RKO (cell line): ENCODE measurements around the gene IFITM2.
"Not testable (repeated sequence)": the region's sequence is repeated elsewhere in the genome, so short reads cannot be mapped to it uniquely, and the experiment has no call there.

ENCODE experiments used
- DNase-seq: peaks from one replicate; pipeline ENCODE4 v3.0.0-alpha.2; 2016; ENCODE audit warnings: low spot score

IFITM2 gene

DNA sequence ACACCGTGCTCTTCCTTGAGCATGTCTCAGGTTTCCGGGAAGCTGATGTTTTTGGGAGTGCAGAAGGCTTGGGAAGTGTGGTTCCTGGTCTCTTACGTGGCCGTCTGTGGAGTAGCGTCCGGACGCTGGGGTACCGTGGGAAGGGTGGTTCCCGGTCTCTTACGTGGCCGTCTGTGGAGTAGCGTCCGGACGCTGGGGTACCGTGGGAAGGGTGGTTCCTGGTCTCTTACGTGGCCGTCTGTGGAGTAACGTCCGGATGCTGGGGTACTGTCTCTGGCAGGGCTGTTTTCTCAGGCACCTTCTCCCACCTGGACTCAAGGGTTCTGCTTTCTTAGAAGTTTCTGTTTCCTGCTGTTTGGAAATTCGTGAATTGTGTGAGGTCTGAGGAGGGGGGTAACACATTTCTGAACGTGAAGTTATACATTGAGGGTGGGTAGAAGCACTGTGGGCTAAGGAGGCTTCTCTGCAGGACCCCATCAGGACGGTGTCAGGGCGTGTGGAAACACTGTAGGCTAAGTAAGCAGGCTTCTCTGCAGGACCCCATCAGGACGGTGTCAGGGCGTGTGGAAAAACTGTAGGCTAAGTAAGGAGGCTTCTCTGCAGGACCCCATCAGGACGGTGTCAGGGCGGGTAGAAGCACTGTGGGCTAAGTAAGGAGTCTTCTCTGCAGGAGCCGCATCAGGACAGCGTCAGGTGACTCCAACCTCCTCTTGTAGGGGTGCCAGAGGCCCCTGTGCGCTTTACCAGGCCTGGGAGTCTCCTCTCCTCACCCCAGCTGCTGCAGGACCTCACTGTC is 18.4 kb downstream of the IFITM2 start:
- no peak for DNase-seq

DNA sequence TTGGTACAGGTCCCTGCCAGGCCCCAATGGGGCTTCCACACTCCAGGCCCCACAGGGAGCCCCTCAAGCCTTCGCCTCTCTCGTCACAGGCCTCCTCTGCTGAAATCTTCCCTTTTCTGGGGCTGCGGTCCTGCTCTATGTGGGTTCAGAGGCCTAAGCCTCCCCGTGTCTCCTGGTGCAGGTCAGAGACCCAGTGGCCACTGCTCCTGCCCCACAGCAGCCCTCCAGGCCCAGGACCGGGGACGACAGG is 18.9 kb downstream of the IFITM2 start:
- no peak for DNase-seq

DNA sequence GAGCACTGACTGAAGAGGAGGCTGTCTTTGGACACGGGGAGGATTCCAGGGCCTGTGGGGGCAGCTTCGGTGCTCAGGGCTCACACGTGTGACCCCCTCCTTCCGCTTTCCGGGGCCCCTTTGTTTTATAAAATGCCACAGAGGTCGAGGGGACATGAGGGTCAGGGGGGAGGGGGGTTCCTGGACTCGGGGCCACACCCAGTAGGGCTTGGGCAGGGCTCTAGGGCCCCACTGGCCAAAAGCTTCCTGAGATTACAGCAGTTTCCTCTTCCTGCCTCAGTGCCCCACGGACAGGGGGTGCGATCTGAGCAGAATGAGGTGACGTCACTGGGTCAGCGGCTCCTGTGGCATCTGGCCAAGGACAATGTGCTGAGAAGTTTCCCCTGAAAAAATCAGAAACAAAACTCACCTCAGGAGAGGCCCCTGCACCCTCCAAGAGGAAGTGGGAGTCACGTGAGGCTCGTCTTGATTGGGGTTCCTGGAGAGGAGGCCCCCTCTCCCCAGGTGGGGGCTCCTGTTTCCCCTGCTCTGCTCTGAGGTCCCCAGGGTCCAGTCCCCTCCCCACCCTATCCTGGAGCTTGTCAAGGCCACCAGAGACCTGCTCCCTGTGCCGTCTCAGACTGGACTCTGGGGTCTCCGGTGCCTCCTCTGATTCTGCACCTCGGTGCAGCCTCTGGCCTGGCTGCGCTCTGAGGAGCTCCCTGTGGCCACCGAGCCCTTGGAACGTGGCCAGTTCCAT is 19.4 kb downstream of the IFITM2 start:
- DNase-seq = peak; percentile 29

DNA sequence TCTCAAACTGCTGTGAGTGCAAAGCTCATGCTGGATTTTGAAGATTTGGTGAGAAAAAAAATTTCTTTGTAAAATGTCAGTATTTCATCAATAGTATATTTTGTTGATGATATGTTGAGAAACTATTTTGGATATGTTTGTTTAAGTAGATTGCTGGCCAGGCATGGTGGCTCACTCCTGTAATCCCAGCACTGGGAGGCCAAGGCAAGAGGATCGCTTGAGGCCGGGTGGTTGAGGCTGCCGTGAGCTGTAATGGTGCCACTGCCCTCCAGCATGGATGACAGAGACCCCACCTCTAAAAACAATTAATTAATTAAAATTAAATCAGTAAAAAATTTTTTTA is 19.9 kb downstream of the IFITM2 start:
- DNase-seq = no peak

DNA sequence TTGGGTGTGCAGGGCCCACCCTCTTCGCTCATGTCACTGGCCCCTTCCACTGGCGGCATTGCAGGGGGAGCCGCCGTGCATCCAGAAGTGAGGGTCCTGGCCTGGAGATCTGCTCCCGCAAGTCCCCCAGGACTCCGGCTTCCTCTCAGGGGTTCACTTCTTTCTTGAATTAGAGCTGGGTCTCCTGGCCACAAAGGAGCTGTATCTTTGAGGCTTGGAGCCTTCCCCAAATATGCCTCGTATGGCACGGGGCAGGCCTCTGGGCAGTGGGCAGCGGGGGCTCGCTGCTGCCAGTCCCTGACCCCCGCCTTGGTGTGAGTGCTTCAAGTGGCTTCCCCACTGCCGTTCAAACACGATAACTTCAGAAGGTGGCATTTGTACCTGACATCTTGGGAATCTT is 20.4 kb downstream of the IFITM2 start:
- no peak for DNase-seq

DNA sequence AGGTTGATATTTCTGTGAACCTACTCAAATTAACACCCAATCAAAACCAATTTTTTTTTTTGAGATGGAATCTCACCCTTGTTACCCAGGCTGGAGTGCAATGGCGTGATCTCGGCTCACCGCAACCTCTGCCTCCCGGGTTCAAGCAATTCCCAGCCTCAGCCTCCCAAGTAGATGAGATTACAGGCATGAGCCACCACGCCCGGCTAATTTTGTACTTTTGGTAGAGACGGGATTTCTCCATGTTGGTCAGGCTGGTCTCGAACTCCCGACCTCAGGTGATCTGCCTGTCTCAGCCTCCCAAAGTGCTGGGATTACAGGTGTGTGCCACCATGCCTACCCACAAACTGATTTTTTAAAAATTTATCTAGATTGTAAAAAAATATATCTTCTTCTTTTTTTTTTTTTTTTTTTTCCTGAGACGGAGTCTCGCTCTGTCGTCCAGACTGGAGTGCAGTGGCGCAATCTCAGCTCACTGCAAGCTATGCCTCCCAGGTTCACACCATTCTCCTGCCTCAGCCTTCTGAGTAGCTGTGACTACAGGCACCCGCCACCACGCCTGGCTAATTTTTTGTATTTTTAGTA is 21.0 kb downstream of the IFITM2 start:
- not testable (repeated sequence) for DNase-seq

DNA sequence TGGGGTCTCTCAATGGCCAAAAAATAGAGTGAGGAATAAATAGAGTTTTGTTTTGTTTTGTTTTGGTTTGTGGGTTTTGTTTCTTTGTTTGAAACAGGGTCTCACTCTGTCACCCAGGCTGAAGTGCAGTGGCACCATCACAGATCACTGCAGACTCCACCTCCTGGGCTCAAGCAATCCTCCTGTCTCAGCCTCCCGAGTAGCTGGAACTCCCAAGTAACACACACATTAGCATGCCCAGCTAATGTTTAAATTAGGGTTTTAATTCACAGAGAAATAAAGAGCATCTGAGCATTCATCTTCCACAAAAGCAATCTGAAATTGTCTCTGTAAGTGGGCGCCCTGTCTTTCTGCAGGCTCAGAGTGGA is 22.3 kb downstream of the IFITM2 start:
- DNase-seq = no peak

DNA sequence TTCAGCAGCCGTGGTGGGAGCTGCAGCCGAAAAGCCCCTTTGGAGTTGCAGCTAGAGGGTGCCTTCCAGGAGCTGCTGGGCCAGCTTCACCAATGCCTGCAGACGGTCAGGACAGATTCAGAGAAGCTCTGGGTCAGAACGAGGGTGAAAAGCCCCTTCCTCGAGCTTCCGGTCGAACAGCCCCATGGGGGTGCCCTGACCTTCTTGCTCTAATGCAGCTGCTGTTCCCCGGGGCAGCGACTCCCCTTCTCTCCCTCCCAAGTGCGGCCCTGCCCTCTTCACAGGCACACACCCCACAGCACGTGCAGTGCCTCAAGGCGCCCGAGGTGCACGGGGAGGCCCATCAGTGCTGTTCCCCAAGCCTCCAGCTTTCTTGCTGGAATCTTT is 22.7 kb downstream of the IFITM2 start:
- no peak for DNase-seq

DNA sequence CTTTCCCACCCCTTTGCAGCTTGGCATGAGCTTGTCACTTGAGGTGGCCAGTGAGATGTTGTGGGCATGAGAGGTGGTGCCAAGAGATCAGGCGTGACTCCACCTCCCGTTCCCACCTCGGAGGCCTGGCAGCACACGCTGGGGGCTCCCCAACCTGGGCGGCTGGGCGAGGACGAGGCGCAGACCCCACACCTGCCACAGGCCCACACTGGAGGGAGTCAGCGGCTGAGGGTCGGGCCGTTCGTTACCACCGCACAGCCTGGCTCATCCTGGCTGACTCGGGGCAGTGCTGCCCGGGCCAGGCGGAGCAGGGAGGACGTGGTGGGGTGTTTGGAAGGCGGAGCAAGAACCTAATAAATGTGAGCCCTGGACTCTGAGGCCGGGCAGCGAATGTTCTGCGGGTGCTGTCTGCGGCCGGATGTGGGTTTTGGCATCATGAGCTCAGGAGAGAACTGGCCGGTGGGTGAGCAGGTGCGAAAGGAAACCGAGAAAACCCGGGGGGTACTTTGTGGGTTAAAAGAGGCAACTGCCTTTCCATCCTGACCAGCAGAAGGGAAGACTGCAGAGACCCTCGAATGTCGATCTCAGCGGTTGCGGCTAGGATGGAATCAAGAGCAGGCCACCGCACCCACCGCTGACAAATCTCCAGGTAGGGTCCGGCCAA is 23.2 kb downstream of the IFITM2 start:
- no peak for DNase-seq

DNA sequence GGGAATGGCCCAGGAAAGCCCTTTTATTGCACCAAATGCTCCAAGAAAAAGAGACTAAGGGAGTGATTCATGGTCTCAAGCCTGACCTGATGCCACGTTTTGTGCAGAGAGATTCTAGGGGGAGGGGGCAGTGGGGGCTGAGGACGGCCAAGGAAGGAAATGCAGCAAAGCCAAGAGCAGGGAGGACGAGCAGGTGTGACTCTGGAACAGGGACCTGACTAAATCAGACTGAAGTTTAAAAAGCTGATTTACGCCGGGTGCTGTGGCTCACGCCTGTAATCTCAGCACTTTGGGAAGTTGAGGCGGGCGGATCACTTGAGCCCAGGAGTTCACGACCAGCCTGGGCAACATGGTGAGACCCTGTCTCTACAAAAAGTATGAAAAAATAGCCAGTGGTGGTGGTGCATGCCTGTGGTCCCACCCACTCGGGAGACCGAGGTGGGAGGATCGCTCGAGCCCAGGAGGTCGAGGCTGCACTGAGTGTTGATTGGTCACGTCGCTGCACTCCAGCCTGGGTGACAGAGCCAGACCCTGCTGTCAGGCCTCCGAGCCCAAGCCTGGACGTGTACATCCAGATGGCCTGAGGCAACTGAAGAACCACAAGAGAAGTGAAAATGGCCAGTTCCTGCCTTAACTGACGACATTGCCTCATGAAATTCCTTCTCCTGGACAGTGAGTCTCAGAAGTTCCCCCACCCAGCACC is 23.9 kb downstream of the IFITM2 start:
- DNase-seq = no peak

DNA sequence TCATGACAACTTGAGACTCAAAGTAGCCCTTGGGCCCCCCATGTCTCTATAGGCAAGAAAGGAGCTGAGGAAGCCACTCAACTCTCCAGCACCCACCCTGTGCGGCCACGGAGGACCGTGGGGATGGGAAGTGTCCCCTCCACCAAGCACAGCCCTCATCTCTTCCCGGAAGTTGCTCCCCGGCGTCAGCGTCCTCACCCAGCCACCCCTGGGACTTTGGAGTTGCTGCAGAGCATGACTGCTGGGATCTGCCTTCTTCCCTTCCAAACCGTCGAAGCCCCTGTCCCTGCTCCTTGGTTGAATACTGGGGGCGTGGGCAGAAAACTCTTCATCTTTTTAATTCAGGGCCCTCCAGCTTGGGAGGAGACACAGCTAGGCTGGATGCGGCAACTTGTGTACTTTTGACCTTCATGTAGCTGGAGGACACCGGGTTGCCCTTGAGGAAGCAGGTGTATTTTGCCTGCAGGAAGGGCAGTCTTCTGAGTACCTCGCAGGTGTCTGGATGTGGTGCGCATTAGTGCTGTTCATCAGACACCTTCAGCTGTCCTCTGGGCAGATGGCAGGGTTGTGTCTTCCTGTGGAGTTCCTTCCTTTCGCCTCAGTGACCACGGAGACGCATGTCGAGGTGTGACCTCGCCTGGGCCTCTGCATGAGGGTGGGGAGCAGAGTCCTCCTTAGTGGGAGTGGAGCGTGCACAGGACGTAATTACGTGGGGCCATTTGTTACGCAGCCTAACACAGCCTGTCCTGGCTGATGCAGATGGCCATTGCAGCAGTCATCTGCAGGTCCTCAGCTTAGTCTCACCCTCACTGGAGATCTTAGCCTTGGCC is 25.2 kb downstream of the IFITM2 start:
- no peak for DNase-seq

DNA sequence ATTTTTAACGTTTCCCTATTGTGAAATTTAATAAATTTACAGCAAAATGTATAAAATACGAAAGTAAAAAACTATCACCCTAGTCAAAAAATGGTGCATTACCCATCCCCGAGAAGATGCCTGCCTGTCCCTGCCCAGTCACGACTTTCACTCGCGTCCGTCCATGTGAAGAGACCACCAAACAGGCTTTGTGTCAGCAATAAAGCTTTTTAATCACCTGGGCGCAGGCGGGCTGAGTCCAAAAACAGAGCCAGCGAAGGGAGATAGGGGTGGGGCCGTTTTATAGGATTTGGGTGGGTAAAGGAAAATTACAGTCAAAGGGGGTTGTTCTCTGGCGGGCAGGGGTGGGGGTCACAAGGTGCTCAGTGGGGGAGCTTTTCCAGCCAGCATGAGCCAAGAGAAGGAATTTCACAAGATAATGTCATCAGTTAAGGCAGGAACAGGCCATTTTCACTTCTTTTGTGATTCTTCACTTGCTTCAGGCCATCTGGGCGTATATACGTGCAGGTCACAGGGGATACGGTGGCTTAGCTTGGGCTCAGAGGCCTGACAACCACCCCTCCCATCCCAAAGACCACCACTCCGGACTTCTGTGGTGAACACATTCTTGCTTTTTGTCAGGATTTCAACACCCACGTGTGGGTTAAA is 26.1 kb downstream of the IFITM2 start:
- DNase-seq = not testable (repeated sequence)

DNA sequence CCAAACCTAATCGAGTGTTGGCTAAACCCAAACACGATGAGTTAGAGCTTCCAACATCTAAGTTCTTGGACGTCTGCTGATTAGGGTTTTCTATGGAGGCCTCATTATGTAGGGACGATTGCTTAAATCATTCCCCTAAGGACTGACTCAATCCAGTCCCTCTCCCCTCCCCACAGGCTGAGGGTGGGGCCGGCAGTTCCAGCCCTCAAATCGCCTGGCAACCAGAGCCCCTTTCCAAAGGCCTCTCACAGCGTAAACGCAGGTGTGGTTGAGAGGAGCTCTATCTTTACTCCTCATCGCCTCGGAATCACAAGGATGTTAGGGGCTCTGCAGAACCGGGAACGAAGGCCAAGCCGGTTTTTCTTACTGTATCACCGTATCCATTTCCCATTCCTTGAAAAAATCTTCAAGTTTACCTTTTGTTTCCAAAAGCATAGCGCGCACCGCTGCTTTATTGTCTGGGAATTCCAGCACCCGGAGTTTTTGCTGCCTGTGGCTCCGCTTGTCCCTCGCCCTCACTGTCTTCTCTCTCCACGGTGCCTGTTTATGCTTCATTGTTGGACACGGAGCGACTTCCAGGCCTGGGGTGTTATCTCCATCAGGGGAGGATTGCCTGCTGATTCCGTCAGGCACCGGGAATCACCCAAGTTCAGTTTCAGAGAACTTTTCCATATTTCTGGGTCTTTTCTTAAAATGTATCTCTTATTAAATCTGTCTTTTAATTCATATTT is 26.8 kb downstream of the IFITM2 start:
- no peak for DNase-seq

DNA sequence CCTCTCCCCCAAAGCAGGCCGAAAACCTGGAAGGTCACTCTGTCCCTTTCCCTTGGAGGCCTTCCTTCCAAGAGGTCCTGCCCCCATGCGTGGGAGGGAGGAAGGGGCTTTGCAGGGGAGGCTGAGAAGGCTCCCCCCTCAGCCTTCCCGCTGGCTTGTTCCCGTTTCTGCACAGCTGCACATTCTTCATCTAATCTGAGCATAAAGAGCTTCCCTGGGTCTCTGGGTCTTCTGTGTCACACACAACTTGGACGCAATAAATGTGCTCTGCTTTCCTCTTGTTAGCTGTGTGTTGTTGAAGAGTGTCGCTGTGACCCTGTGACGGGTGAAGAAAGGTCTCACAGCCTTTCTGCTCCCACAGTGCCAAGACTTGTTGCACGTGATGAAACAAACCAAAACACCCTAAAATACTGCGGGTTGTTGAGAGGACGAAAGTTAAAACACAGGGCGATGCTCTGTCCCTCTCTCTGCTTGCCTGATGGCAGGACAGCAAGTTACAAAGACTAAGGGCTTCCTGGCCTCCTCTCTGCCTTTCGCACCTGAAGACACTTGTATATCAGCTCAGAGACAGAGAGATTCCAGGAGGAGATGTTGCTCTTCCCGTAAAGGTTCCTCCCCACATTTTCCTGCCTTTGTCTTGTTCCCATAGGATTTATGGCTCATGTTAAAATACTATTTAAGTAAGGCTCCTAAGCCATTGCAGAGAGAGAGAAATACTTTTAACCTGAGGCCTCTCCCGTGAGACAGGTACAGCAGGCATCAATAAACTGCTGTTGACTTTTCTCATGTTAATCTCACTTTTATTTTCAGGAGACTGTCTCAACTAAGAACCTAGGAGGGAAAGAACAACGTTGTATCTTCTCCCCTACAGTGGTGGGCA is 28.4 kb downstream of the IFITM2 start:
- no peak for DNase-seq

DNA sequence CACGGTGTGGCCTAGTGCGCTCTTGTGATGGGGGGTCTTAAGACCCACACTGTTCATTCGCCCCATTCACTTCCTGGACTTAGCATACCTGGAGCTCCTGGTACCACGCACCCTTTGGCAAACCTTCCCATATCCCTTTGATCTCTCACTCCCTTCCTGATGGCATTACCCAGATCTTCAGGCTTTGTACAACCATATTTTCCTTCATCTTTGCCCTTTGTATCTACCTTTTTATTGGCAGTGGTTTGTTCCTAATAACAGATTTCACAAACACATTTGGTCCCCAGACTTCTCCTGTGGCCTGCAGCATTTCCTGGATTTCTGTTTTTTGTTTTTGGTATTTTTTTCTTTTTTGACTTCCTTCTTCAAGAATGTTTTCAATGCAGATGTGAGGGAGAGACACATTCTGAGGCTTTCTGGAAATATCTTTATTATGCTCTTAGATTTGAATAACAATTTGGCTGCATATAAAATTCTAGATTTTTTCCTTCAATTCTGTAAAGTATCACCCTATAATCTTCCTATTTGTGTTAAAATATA is 29.1 kb downstream of the IFITM2 start:
- no peak for DNase-seq

DNA sequence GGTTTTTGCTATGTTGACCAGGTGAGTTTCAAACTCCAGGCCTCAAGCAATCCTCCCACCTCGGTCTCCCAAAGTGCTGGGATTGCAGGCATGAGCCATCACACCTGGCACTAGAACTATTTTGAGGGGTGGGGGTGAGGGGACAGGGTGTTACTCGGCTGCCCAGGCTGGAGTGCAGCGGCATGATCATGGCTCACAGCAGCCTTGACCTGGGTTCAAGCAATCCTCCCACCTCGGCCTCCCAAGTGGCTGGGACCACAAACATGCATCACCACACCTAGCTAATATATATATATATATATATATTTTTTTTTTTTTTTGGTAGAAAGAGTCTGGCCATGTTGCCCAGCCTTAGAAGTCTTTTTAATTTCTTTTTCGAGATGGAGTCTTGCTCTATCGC is 30.1 kb downstream of the IFITM2 start:
- no peak for DNase-seq

DNA sequence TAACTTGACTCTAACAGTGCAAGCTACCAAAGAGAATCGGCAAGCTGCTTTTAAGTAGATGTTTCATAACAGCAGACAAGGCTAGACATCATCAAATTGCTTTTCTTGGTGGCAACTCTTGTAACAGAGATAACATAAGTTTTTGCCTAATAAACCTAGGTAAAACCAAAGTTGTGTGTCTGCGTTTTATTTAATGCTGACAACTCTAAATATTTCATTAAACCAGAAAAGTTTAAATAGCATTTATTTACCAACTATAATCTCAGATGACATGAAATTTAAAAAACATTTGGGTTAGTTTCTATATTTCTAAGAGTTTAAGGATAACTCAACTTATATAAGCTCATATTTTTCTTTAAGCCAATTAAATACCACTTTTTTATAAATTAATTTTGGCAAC is 32.3 kb downstream of the IFITM2 start:
- DNase-seq = no peak

DNA sequence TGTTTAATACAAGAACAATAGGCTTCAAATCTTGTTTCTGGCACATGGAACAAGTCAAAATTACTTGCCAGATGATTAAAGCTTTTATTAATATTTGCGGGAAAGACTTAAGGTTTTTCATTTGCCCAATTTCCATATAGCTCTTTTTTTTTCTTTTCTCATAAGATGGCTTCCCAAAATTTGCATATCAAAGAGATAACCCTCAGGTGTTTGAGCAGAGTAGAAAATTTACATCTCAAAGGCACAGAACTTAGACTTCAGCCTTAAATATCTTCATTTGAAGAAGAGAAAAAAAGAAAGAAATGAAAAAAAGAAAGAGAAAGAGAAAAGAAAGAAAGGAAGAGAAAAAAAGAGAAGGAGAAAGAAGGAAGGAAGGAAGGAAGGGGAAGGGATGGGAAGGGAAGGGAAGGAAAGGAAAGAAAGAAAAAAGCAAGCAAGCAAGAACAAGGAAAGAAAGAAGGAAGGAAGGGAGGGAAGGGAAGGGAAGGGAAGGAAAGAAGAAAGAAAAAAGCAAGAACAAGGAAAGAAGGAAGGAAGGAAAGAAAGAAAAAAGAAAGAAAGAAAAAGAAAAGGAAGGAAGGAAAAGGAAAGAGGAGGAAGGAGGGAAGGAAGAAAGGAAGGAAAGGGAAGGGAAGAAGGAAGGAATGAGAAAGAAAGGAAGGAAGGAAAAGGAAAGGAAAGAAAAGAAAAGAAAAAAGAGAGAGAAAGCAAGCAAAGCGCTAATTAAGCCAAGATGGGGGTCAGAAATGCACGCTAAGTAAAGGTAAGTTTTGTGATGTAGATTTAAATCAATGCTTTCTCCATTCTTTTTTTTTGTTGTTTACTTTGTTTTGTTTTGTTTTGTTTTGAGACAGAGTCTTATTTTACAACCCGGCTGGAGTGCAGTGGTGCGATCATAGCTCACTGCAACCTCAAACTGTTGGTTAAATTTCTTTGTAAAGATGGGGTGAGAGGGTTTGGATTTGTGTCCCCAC is 33.2 kb downstream of the IFITM2 start:
- no peak for DNase-seq
